GM12873 (cell line): ENCODE data around the gene ADAD2.

ENCODE experiments used
- CTCF ChIP-seq: IDR thresholded peaks from 2 replicates; pipeline ENCODE4 v1.5.1; 2012; ENCODE audit warnings: low read depth, mild to moderate bottlenecking, moderate library complexity, low read length, control low read depth; ENCODE audit not compliant: insufficient read depth; ENCODE audit errors: missing control alignments

ADAD2 gene

DNA sequence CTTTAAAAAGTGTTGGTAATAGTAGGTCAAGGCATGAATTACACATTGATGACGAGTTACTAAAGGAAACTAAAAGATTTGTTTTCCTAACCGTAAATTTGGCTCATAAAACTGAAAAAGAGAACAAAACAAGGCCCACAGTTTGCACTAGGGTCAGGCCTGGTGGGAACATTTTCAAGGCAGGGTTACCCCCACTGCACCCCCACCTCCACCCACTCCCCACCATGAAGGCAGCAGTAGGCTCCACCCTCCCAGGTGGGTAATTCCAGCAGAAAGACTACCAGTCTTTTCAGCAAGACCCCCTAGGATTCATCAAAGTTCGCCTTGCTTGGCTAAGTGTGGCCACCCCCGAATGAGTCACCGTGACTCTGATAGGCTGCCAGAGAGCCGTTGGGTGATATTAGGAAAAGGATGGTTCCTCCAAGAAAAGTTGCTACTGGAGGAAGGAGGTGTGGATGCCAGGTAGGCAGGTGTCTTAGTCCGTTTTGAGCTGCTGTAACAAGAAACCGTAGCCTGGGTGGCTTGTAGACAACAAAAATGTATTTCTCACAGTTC, 37.2 kb upstream of the ADAD2 start:
- no peak for TF ChIP-seq CTCF

DNA sequence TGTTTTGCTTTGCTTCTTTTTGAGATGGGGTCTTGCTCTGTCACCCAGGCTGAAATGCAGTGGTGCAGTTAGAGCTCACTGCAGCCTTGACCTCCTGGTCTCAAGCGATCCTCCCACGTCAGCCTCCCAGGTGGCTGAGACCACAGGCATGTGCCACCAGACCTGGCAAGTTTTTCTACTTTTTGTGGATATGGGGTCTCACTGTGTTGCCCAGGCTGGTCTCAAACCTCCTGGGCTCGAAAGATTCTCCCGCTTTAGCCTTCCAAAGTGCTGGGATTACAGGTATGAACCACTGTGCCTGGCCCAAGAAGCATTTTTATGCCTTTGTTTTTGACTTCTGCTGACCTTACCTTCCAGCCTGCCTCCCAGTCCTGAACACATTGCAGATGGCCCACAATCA, 35.7 kb upstream of the ADAD2 start:
- no peak for TF ChIP-seq CTCF

DNA sequence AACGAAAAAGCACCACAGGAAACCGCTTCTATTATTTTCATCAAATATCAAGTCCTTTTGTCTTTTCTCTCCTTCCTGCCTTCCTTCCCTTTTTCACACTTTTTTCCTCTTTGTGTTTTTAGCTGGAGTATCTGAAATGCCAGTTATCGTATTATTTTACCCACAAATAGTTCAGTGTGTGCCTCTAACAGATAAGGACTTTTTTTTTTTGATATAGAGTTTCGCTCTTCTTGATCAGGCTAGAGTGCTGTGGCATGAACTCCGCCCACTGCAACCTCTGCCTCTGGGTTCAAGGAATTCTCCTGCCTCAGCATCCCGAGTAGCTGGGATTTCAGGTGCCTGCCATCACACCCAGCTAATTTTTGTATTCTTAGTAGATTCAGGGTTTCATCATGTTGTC, 35.2 kb upstream of the ADAD2 start:
- TF ChIP-seq CTCF, result no peak

- TF ChIP-seq CTCF, result peak; percentile 18
Measured at GRCh38 chr16:84156342-84156784, 34.6 kb upstream of the ADAD2 start.

DNA sequence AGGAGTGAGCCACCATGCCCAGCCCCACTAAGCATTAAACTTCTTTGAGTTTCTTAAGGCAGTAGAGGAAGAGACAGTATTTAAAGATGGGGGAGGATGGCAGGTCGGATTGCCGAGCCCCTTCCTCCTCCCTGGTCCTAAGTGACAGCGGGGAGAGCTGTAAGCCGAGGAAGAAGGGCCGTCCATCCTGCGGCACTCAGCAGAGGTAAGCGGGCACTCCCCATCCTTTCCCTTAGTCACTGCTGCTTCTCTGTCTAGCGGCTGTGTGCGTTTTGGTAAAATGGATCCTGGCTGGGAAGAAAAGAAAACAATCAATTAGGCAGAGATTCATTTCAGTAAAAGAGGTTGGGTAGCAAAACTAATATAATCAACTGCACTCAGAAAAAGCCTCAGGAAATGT, 31.9 kb upstream of the ADAD2 start:
- no peak for TF ChIP-seq CTCF

GRCh38 chr16:84159800-84160199, 31.2 kb upstream of the ADAD2 start:
- TF ChIP-seq CTCF, result no peak

- no peak for TF ChIP-seq CTCF
Measured at GRCh38 chr16:84161037-84161436, 29.9 kb upstream of the ADAD2 start.
